Endodermal cell (in vitro differentiated cells): ENCODE data around the gene PRRC2A. TPM values are rescaled to one million over a fixed set of nuclear protein-coding genes. Genes with fewer than 3 reads are reported as not detected.

ENCODE experiments used
- DNase-seq: peaks from one replicate; pipeline ENCODE4 v3.0.0-alpha.2; 2017
- H3K27ac ChIP-seq: 2 replicates; pipeline ENCODE4 v1.5.1; 2013; ENCODE audit warnings: mild to moderate bottlenecking, low read depth, low read length, moderate library complexity
- H3K27me3 ChIP-seq: 2 replicates; pipeline ENCODE4 v1.6.1; 2013; ENCODE audit warnings: mild to moderate bottlenecking, low read length, moderate library complexity; ENCODE audit not compliant: insufficient read depth, control insufficient read depth, poor library complexity, severe bottlenecking
- H3K36me3 ChIP-seq: 2 replicates; pipeline ENCODE4 v1.7.0; 2013; ENCODE audit warnings: mild to moderate bottlenecking, low read length, moderate library complexity; ENCODE audit not compliant: control insufficient read depth, insufficient read depth
- H3K4me1 ChIP-seq: one replicate; pipeline ENCODE4 v1.7.0; 2013; ENCODE audit warnings: low read length; ENCODE audit not compliant: control insufficient read depth, insufficient read depth
- H3K4me3 ChIP-seq: 2 replicates; pipeline ENCODE4 v1.5.1; 2013; ENCODE audit warnings: mild to moderate bottlenecking, low read length, moderate library complexity
- H3K9ac ChIP-seq: 2 replicates; pipeline ENCODE4 v1.6.1; 2013; ENCODE audit warnings: mild to moderate bottlenecking, low read length, moderate library complexity; ENCODE audit not compliant: poor library complexity, severe bottlenecking; ENCODE audit errors: extremely low read depth
- H3K9me3 ChIP-seq: 2 replicates; pipeline ENCODE4 v1.6.1; 2013; ENCODE audit warnings: mild to moderate bottlenecking, low read length, moderate library complexity; ENCODE audit not compliant: control insufficient read depth
- H3K27ac Mint-ChIP-seq: 2 replicates; pipeline ENCODE4 v1.8.0; 2020; ENCODE audit warnings: mixed read lengths
- H3K27me3 Mint-ChIP-seq: 2 replicates; pipeline ENCODE4 v1.8.0; 2021; ENCODE audit warnings: mild to moderate bottlenecking, mixed read lengths; ENCODE audit not compliant: insufficient read depth
- H3K36me3 Mint-ChIP-seq: 2 replicates; pipeline ENCODE4 v1.8.0; 2020; ENCODE audit warnings: low read depth, mixed read lengths
- H3K4me1 Mint-ChIP-seq: 2 replicates; pipeline ENCODE4 v1.8.0; 2020; ENCODE audit warnings: mixed read lengths
- H3K4me3 Mint-ChIP-seq: 2 replicates; pipeline ENCODE4 v1.8.0; 2020; ENCODE audit warnings: mild to moderate bottlenecking, moderate library complexity, mixed read lengths
- H3K9me3 Mint-ChIP-seq: 2 replicates; pipeline ENCODE4 v1.8.0; 2020; ENCODE audit warnings: mild to moderate bottlenecking, mixed read lengths
- CTCF ChIP-seq: fragments of 200-600 bp; sonication (generic); conservative IDR thresholded peaks from 2 replicates; pipeline ENCODE4 v1.5.0; 2021; ENCODE audit warnings: antibody characterized with exemption, mild to moderate bottlenecking
- WGBS, 2 experiments: methylation state at CpG; one replicate each; pipeline versions ENCODE4 v1.1.5 to v1.1.7; 2013; ENCODE audit warnings: missing lambda C conversion rate in 2 of 2, mixed read lengths in 1 of 2; ENCODE audit not compliant: insufficient coverage in 1 of 2, insufficient read length in 1 of 2; 5-methylcytosine and 5-hydroxymethylcytosine counted together
- total RNA-seq, 2 donors: library from RNA; stranded (reverse); fragmentation: NEBNext Ultra II Directional in 1 of 2; extraction: Animal tissue kit (Norgen Biotek cat#: 25700) in 1 of 2; gene quantifications; 2 replicates in 1 of 2; 3 replicates in 1 of 2; pipeline ENCODE4 v1.2.1, GENCODE V29; 2021

The PRRC2A gene
- total RNA-seq, 2 donors from 2014 or later = 329 to 330 TPM

DNA sequence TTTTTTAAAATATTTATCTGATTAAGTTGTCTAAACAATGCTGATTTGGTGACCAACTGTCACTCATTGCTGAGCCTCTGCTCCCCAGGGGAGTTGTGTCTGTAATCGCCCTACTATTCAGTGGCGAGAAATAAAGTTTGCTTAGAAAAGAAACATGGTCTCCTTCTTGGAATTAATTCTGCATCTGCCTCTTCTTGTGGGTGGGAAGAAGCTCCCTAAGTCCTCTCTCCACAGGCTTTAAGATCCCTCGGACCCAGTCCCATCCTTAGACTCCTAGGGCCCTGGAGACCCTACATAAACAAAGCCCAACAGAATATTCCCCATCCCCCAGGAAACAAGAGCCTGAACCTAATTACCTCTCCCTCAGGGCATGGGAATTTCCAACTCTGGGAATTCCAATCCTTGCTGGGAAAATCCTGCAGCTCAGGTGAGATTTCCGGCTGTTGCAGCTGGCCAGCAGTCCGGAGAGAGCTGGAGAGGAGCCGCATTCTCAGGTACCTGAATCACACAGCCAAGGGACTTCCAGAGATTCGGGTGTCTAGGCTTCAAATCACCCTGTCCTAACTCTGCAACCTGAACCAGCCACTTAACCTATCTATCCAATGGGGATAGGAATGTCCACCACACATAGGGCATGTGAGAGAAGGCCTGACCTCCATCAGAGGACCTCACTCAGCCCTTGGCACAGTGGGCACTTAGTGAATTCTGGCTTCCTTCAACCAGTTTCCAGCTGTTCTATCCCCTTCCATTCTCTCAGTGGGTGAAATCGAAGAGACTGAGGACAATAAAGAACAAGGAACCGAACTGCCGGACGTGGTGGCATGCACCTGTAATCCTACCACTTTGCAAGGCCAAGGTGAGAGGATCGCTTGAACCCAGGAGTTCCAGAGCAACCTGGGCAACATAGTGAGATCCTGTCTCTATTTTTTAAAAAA is 42.1 kb upstream of the PRRC2A start:
- peak; percentile 68 for DNase-seq
- H3K4me3 ChIP-seq = no peak overlapping the region
- H3K4me1 ChIP-seq = peaks cover 6% of the 10 kb centered on the region
- WGBS, 2 experiments = 87 to 88% methylated on average over 10 to 12 of the region's 12 CpGs
- peaks cover 20% of the 10 kb centered on the region for H3K4me1 Mint-ChIP-seq
- no peak overlapping the region for H3K27ac ChIP-seq
- no peaks in the 10 kb centered on the region for H3K9me3 Mint-ChIP-seq
- no peak for TF ChIP-seq CTCF
- H3K27me3 ChIP-seq = peaks cover 5% of the 10 kb centered on the region
- H3K27me3 Mint-ChIP-seq = peaks cover 51% of the 10 kb centered on the region
- H3K4me3 Mint-ChIP-seq = no peak overlapping the region
- H3K36me3 ChIP-seq = no peaks in the 10 kb centered on the region
- no peaks in the 10 kb centered on the region for H3K9me3 ChIP-seq
- no peaks in the 10 kb centered on the region for H3K36me3 Mint-ChIP-seq
- H3K27ac Mint-ChIP-seq = no peak overlapping the region
- H3K9ac ChIP-seq = no peak overlapping the region

DNA sequence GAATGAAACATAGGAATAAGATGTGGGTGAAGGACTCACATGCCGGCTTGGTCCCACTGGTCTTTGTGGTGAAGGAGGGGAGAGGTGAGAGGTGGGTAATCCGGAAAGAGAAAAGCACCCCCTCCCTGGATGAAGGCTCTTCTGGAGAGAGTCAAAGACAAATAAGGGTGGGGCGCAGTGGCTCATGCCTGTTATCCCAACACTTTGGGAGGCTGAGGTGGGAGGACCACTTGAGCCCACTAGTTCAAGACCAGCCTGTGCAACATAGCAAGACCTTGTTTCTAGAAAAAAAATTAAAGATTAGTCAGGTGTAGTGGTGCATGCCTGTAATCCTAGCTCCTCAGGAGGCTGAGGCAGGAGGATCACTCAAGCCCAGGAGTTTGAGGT is 41.4 kb upstream of the PRRC2A start:
- TF ChIP-seq CTCF = no peak
- WGBS, 2 experiments = 89 to 95% methylated on average over 3 of the region's 3 CpGs
- DNase-seq = no peak
- Histone ChIP-seq H3K36me3 (no peaks in the 10 kb centered on the region), H3K27me3 (peaks cover 5% of the 10 kb centered on the region), H3K4me1 (peaks cover 2% of the 10 kb centered on the region), H3K9ac (no peak overlapping the region), H3K4me3 (no peak overlapping the region), H3K27ac (no peak overlapping the region), H3K9me3 (no peaks in the 10 kb centered on the region)
- Mint-ChIP-seq H3K36me3 (no peaks in the 10 kb centered on the region), H3K4me3 (no peak overlapping the region), H3K27ac (no peak overlapping the region), H3K27me3 (peaks cover 51% of the 10 kb centered on the region), H3K4me1 (peaks cover 20% of the 10 kb centered on the region), H3K9me3 (no peaks in the 10 kb centered on the region)

DNA sequence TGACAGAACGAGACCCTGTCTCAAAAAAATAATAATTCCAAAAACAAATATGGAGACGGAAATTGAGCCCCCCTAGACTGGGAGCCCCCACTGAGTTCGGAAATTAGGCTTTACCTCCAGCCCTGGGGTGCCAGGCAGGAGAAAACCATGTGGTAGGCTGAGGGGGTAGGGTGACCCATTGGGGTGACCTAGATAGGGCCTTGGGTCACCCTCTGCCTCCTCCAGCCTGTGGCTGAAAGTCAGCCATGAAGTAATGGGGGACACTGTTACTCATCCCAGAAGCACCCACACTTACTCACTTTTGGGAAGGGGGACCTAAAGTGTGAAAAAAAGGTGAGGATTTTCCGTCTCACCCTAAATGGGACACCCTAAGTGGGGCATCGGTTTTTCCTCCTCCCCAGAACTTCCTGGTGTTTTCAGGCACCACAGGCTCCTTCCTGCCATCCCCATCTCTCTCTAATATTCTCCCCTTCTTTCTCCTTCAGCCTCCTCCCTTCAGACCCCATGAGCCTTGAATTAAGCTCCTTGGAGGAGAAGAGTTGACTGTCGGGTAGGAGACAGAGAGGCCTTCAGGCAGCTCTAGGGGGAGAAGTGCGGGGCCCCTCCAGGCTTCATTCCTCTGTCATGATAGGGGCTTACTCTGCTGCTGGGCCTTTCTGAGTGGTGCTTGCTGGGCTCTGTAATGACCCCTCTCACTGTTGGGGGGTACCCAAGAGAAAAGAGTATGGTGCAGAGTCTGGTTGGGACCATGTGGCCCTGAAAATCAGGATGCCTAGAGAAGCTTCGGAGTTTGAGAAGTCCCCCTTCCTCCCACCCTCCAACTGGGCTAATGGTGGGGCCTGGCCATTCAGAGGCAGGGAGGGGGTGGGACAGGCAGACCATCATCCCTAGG is 40.7 kb upstream of the PRRC2A start:
- Histone ChIP-seq H3K9me3 (no peaks in the 10 kb centered on the region), H3K4me3 (no peak overlapping the region), H3K4me1 (no peaks in the 10 kb centered on the region), H3K9ac (no peak overlapping the region), H3K27ac (no peak overlapping the region), H3K27me3 (peaks cover 5% of the 10 kb centered on the region), H3K36me3 (no peaks in the 10 kb centered on the region)
- 90 to 94% methylated on average over 3 to 8 of the region's 8 CpGs for WGBS, 2 experiments
- TF ChIP-seq CTCF = no peak
- H3K9me3 Mint-ChIP-seq = no peaks in the 10 kb centered on the region
- no peaks in the 10 kb centered on the region for H3K36me3 Mint-ChIP-seq
- H3K4me1 Mint-ChIP-seq = peaks cover 17% of the 10 kb centered on the region
- no peak for DNase-seq
- peak overlapping the region; percentile 98 for H3K4me3 Mint-ChIP-seq
- no peak overlapping the region for H3K27ac Mint-ChIP-seq
- H3K27me3 Mint-ChIP-seq = peaks cover 50% of the 10 kb centered on the region
